NB4 (cell line): ENCODE results near the gene SEPTIN12.

Experiments
- CTCF ChIP-seq: IDR thresholded peaks from one replicate; pipeline ENCODE4 v1.5.1; 2012; ENCODE audit warnings: low read depth, low read length
- MAX ChIP-seq: IDR thresholded peaks from 2 replicates; pipeline ENCODE4 v1.6.1; 2011; ENCODE audit warnings: low read depth, low read length
- MYC ChIP-seq: IDR thresholded peaks from 2 replicates; pipeline ENCODE4 v1.6.1; 2011; ENCODE audit warnings: low read depth, low read length
- POLR2A ChIP-seq: IDR thresholded peaks from 2 replicates; pipeline ENCODE4 v1.6.1; 2011; ENCODE audit warnings: mild to moderate bottlenecking; ENCODE audit not compliant: insufficient read length; ENCODE audit errors: extremely low read depth

- no peak for TF ChIP-seq CTCF
- TF ChIP-seq POLR2A, result no peak
- TF ChIP-seq MAX, result no peak
- no peak for TF ChIP-seq MYC
Measured at GRCh38 chr16:4737545-4737944, 50.6 kb downstream of the SEPTIN12 start.
